Heart right ventricle (tissue), 16 donors: ENCODE data around the gene TTC21A. TPM values are rescaled to one million over a fixed set of nuclear protein-coding genes. Genes with fewer than 3 reads are reported as not detected.

Source experiments
- ATAC-seq, 8 donors: fragments of 200-7000 bp; cut with Tn5 transposase; one replicate each; pipeline ENCODE4 v1.9.1; 2020; ENCODE audit warnings: mild to moderate bottlenecking in 8 of 8, moderate library complexity in 8 of 8, moderate number of reproducible peaks in 1 of 8
- DNase-seq, 2 donors: peaks; one replicate each; pipeline ENCODE4 v3.0.0-alpha.2; 2020
- H3K27ac ChIP-seq, 10 donors: fragments of 200-600 bp; sonication (generic) in 2 of 10; one replicate each; pipeline versions ENCODE4 v1.5.0 to v1.8.0; 2020 to 2022; ENCODE audit warnings: mild to moderate bottlenecking in 3 of 10
- H3K27me3 ChIP-seq, 7 donors: fragments of 200-600 bp; one replicate each; pipeline ENCODE4 v1.8.0; 2021 to 2022; ENCODE audit warnings: mild to moderate bottlenecking in 2 of 7
- H3K36me3 ChIP-seq, 9 donors: fragments of 200-600 bp; sonication (generic) in 1 of 9; one replicate each; pipeline versions ENCODE4 v1.5.0 to v1.8.0; 2020 to 2022; ENCODE audit warnings: mild to moderate bottlenecking in 2 of 9
- H3K4me1 ChIP-seq, 9 donors: fragments of 200-600 bp; sonication (generic) in 1 of 9; one replicate each; pipeline versions ENCODE4 v1.5.0 to v1.8.0; 2020 to 2022; ENCODE audit warnings: mild to moderate bottlenecking in 4 of 9
- H3K4me3 ChIP-seq, 10 donors: fragments of 200-600 bp; sonication (generic) in 2 of 10; one replicate each; pipeline versions ENCODE4 v1.5.0 to v1.8.0; 2020 to 2022; ENCODE audit warnings: mild to moderate bottlenecking in 7 of 10, moderate library complexity in 2 of 10
- H3K9me3 ChIP-seq, 11 donors: fragments of 200-600 bp in 10 of 11; sonication (generic) in 2 of 11; one replicate each; pipeline versions ENCODE4 v1.5.0 to v1.8.0; 2013 to 2022; ENCODE audit warnings: mild to moderate bottlenecking in 2 of 11, control low read depth in 1 of 11, moderate library complexity in 1 of 11
- CTCF ChIP-seq, 9 donors: fragments of 200-600 bp; sonication (generic) in 2 of 9; IDR thresholded peaks; one replicate each; pipeline versions ENCODE4 v1.5.0 to v1.8.0; 2021 to 2022; ENCODE audit warnings: antibody characterized with exemption in 9 of 9, mild to moderate bottlenecking in 5 of 9, moderate library complexity in 1 of 9
- WGBS, 2 donors: extraction: QIAGEN DNeasy Blood & Tissue Kit; methylation state at CpG; one replicate each; pipeline ENCODE4 v1.1.7; 2013; ENCODE audit warnings: inconsistent platforms in 1 of 2; 5-methylcytosine and 5-hydroxymethylcytosine counted together
- intact Hi-C, 10 donors: fragments of 100-400 bp; cut with DNase I; formaldehyde crosslinking; loops; one replicate each; pipeline versions ENCODE4 v1.11.1 to v1.14.2; 2022
- polyA plus RNA-seq, 2 donors: library from polyadenylated mRNA; stranded (reverse); fragments of 200-250 nt; gene quantifications; one replicate each; pipeline ENCODE4 v1.2.3, GENCODE V29; 2013
- total RNA-seq, 10 donors: library from RNA; stranded (reverse); fragmentation: NEBNext Ultra II Directional in 3 of 10; extraction: Animal tissue kit (Norgen Biotek cat#: 25700) in 3 of 10; gene quantifications; one replicate each; pipeline versions ENCODE4 v1.2.1 to v1.2.4, GENCODE V29; 2021 to 2023
- donor health status: Arrhythmogenic right ventricular cardiomyopathy.
- donor health status: ischemic (EF 13 %, LVEDD 7.1; RV severe dilation, severe dysfunction).
- donor health status: healthy with polysubstance abuse.
- donor health status: DM: no; HTN: yes; CAD: no.
- donor health status: DM: no; HTN: no; CAD: no.
- donor health status: ischemic (EF 25% LVEDD 6.9; RV normal size, moderate dysfunction).
- donor health status: ischemic (EF 25% LVEDD 5.7; RV mildly dilated, moderate dysfunction).
- donor health status: healthy.
- donor health status: DM: yes; HTN: yes; CAD: no.
- donor health status: Ischemic cardiomyopathy.
- donor health status: ischemic (EF 35%, LVEDD 5.7; RV mildly dilated, moderate dysfunction).
- donor health status: nonischemic (EF 11% LVEDD 7.7; RV severe dilation, severe dysfunction).
- donor health status: DM: yes; HTN: yes; CAD: no.
- donor health status: PGD.
- donor health status: ischemic (EF 29% LVEDD 5.4; RV normal size, mild dysfunction).
- donor health status: nonischemic (EF 23%, LVEDD 6.1; RV moderate dilation, normal function).

TTC21A gene
- total and polyA plus RNA-seq, 12 donors, result 0.80 to 7.5 (median 1.5) TPM

GRCh38 chr3:39122813-39123212, 15.3 kb downstream of the TTC21A start:
- no peaks in the 10 kb centered on the region for H3K27me3 ChIP-seq
- H3K9me3 ChIP-seq, result no peaks in the 10 kb centered on the region
- no peak for TF ChIP-seq CTCF (IDR thresholded peaks at IDR 0.05)
- peaks cover 0 to 14% (median 6%) of the 10 kb centered on the region in 9 donors for H3K4me1 ChIP-seq
- no peak for DNase-seq
- peaks cover 0 to 13% (median 0%) of the 10 kb centered on the region in 9 donors for H3K36me3 ChIP-seq
- H3K4me3 ChIP-seq, result no peak overlapping the region
- intact Hi-C loops, result loop anchor here in 3 of 10 donors (5.0 to 10.0 kb wide), 3 partner anchors 62 to 262 kb away; partner anchors contain the start of genes SLC25A38 (in 1 of the 3) and XIRP1 (in 1 of the 3)
- 90 to 95% methylated on average over 1 of the region's 1 CpG for WGBS, 2 donors
- H3K27ac ChIP-seq, result no peak overlapping the region
- ATAC-seq, result no peak

DNA sequence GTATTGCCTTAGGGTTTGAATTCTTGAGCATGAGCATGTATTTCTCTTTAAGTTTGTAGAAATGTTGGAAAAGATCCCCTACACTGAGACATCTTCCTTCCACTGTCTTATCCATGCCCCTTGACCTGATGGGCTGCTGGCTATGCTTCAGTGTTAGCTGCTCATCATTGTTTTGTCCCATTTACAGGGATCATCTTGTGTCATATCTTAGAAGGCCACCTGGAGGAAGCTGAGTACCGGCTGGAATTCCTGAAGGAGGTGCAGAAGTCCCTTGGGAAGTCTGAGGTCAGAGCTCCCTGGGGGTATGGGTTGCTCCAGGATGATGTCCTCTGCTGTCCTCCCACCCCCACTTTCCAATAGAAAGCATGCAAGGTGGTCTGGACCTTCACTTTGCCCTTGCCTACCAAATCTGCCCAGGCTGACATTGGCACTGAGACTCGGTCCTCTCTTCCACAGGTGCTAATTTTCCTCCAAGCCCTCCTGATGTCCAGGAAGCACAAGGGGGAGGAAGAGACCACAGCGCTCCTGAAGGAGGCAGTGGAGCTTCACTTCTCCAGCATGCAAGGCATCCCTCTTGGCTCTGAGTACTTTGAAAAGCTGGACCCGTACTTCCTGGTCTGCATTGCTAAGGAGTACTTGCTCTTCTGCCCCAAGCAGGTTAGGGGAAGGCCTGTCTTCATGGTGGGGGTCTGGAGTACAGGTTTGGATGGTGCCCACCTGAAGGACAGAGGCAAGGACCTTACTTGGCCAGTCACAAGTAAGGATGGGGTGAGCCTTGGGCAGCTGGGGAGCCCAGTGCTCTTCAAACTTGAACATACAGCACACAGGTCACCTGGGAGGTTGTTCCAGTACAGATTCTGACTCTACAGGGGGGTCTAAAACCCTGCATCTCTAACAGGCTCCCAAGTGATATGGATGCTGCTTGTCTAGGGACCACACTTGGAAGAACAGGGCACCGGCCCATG, 17.7 kb downstream of the TTC21A start:
- DNase-seq (no peak), ATAC-seq (peak in 5 of 8 donors; percentile 23 to 50 (median 32))
- H3K4me3 ChIP-seq, result no peak overlapping the region
- 66 to 78% methylated on average over 5 of the region's 5 CpGs for WGBS, 2 donors
- H3K4me1 ChIP-seq, result peaks cover 0 to 18% (median 5%) of the 10 kb centered on the region in 9 donors
- H3K27me3 ChIP-seq, result no peaks in the 10 kb centered on the region
- peaks cover 0 to 8% (median 0%) of the 10 kb centered on the region in 9 donors for H3K36me3 ChIP-seq
- peak overlapping the region in 1 of 10 donors; percentile 9 for H3K27ac ChIP-seq
- intact Hi-C loops, result loop anchor here in 6 of 10 donors (5.0 to 10.0 kb wide), 7 partner anchors 60 to 260 kb away; partner anchors contain the start of genes XIRP1 (in 2 of the 6) and SLC25A38 (in 1 of the 6)
- TF ChIP-seq CTCF (IDR thresholded peaks at IDR 0.05), result peak in 6 of 9 donors; percentile 14 to 44 (median 24)
- no peaks in the 10 kb centered on the region for H3K9me3 ChIP-seq

- Histone ChIP-seq H3K27me3 (no peaks in the 10 kb centered on the region), H3K27ac (peak overlapping the region in 1 of 10 donors; percentile 9), H3K4me3 (no peak overlapping the region), H3K36me3 (peaks cover 0 to 7% (median 0%) of the 10 kb centered on the region in 9 donors), H3K4me1 (peaks cover 0 to 18% (median 5%) of the 10 kb centered on the region in 9 donors), H3K9me3 (no peaks in the 10 kb centered on the region)
- ATAC-seq (peak in 4 of 8 donors; percentile 10 to 46 (median 32)), DNase-seq (no peak)
- intact Hi-C loops, result loop anchor here (1.0 to 10.0 kb wide), 10 partner anchors 59 to 259 kb away; partner anchors contain the start of genes SLC25A38 (in 1 of the 10) and XIRP1 (in 1 of the 10)
- WGBS, 2 donors, result 73 to 74% methylated on average over 12 of the region's 12 CpGs
- no peak for TF ChIP-seq CTCF (IDR thresholded peaks at IDR 0.05)
Measured at GRCh38 chr3:39125841-39126500, 18.5 kb downstream of the TTC21A start.
